Endodermal cell (in vitro differentiated cells): ENCODE measurements around the gene SERP2. TPM values are rescaled to one million over a fixed set of nuclear protein-coding genes. Genes with fewer than 3 reads are reported as not detected.

ENCODE experiments used
- DNase-seq: peaks from one replicate; pipeline ENCODE4 v3.0.0-alpha.2; 2017
- H3K27ac ChIP-seq: 2 replicates; pipeline ENCODE4 v1.5.1; 2013; ENCODE audit warnings: mild to moderate bottlenecking, low read depth, low read length, moderate library complexity
- H3K27me3 ChIP-seq: 2 replicates; pipeline ENCODE4 v1.6.1; 2013; ENCODE audit warnings: mild to moderate bottlenecking, low read length, moderate library complexity; ENCODE audit not compliant: insufficient read depth, control insufficient read depth, poor library complexity, severe bottlenecking
- H3K36me3 ChIP-seq: 2 replicates; pipeline ENCODE4 v1.7.0; 2013; ENCODE audit warnings: mild to moderate bottlenecking, low read length, moderate library complexity; ENCODE audit not compliant: control insufficient read depth, insufficient read depth
- H3K4me1 ChIP-seq: one replicate; pipeline ENCODE4 v1.7.0; 2013; ENCODE audit warnings: low read length; ENCODE audit not compliant: control insufficient read depth, insufficient read depth
- H3K4me3 ChIP-seq: 2 replicates; pipeline ENCODE4 v1.5.1; 2013; ENCODE audit warnings: mild to moderate bottlenecking, low read length, moderate library complexity
- H3K9ac ChIP-seq: 2 replicates; pipeline ENCODE4 v1.6.1; 2013; ENCODE audit warnings: mild to moderate bottlenecking, low read length, moderate library complexity; ENCODE audit not compliant: poor library complexity, severe bottlenecking; ENCODE audit errors: extremely low read depth
- H3K9me3 ChIP-seq: 2 replicates; pipeline ENCODE4 v1.6.1; 2013; ENCODE audit warnings: mild to moderate bottlenecking, low read length, moderate library complexity; ENCODE audit not compliant: control insufficient read depth
- H3K27ac Mint-ChIP-seq: 2 replicates; pipeline ENCODE4 v1.8.0; 2020; ENCODE audit warnings: mixed read lengths
- H3K27me3 Mint-ChIP-seq: 2 replicates; pipeline ENCODE4 v1.8.0; 2021; ENCODE audit warnings: mild to moderate bottlenecking, mixed read lengths; ENCODE audit not compliant: insufficient read depth
- H3K36me3 Mint-ChIP-seq: 2 replicates; pipeline ENCODE4 v1.8.0; 2020; ENCODE audit warnings: low read depth, mixed read lengths
- H3K4me1 Mint-ChIP-seq: 2 replicates; pipeline ENCODE4 v1.8.0; 2020; ENCODE audit warnings: mixed read lengths
- H3K4me3 Mint-ChIP-seq: 2 replicates; pipeline ENCODE4 v1.8.0; 2020; ENCODE audit warnings: mild to moderate bottlenecking, moderate library complexity, mixed read lengths
- H3K9me3 Mint-ChIP-seq: 2 replicates; pipeline ENCODE4 v1.8.0; 2020; ENCODE audit warnings: mild to moderate bottlenecking, mixed read lengths
- WGBS, 2 experiments: methylation state at CpG; one replicate each; pipeline versions ENCODE4 v1.1.5 to v1.1.7; 2013; ENCODE audit warnings: missing lambda C conversion rate in 2 of 2, mixed read lengths in 1 of 2; ENCODE audit not compliant: insufficient coverage in 1 of 2, insufficient read length in 1 of 2; 5-methylcytosine and 5-hydroxymethylcytosine counted together
- total RNA-seq, 2 donors: library from RNA; stranded (reverse); fragmentation: NEBNext Ultra II Directional in 1 of 2; extraction: Animal tissue kit (Norgen Biotek cat#: 25700) in 1 of 2; gene quantifications; 2 replicates in 1 of 2; 3 replicates in 1 of 2; pipeline ENCODE4 v1.2.1, GENCODE V29; 2021
- TF ChIP-seq, protein P1 (sequence below): fragments of 200-600 bp; sonication (generic); conservative IDR thresholded peaks from 2 replicates; pipeline ENCODE4 v1.5.0; 2021; ENCODE audit warnings: antibody characterized with exemption, mild to moderate bottlenecking

The SERP2 gene
- total RNA-seq, 2 donors from 2014 or later: 2.9 to 3.5 TPM

DNA sequence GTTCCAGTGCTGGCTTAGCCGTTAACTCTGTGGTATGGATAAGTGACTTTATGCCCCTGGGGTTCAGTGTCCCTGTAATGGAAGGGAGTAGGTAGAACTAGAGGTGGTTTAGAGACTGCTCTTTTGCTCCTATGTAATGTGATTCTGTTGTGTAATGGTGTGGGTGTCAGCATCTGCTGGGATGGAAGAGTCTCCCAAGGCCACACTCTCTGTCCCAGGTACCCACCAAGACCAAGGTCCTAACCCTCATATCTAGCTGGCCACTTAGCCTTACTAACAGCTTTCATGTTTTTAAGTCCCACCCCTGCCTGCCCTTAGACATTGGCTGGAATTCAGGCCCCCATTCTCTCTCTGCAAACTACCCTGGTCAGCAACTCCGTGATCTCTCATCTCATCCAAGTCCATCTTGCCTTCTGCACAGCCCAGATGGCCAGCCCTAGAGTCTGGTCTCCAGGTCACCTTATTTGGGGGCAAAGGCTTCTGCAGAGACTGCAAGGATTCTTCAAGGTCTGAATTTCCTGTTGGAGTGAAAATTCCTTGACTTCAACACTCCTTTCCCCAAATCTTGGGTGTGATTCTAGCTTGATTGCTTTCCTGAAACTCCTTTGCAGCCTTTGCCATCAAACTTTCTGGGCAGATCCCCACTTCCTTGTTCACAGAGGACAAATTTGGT lies 48.4 kb downstream of the SERP2 start:
- Histone ChIP-seq H3K27ac (no peak overlapping the region), H3K4me1 (no peaks in the 10 kb centered on the region), H3K36me3 (no peaks in the 10 kb centered on the region), H3K9me3 (no peaks in the 10 kb centered on the region), H3K27me3 (no peaks in the 10 kb centered on the region), H3K9ac (no peak overlapping the region), H3K4me3 (no peak overlapping the region)
- H3K4me3 Mint-ChIP-seq: no peak overlapping the region
- peak; percentile 29 for DNase-seq
- H3K9me3 Mint-ChIP-seq: no peaks in the 10 kb centered on the region
- peaks cover 15% of the 10 kb centered on the region for H3K4me1 Mint-ChIP-seq
- WGBS, 2 experiments: 94 to 100% methylated on average over 1 to 2 of the region's 2 CpGs
- TF ChIP-seq, protein P1, sequence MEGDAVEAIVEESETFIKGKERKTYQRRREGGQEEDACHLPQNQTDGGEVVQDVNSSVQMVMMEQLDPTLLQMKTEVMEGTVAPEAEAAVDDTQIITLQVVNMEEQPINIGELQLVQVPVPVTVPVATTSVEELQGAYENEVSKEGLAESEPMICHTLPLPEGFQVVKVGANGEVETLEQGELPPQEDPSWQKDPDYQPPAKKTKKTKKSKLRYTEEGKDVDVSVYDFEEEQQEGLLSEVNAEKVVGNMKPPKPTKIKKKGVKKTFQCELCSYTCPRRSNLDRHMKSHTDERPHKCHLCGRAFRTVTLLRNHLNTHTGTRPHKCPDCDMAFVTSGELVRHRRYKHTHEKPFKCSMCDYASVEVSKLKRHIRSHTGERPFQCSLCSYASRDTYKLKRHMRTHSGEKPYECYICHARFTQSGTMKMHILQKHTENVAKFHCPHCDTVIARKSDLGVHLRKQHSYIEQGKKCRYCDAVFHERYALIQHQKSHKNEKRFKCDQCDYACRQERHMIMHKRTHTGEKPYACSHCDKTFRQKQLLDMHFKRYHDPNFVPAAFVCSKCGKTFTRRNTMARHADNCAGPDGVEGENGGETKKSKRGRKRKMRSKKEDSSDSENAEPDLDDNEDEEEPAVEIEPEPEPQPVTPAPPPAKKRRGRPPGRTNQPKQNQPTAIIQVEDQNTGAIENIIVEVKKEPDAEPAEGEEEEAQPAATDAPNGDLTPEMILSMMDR: no peak
- no peaks in the 10 kb centered on the region for H3K36me3 Mint-ChIP-seq
- no peak overlapping the region for H3K27ac Mint-ChIP-seq
- peaks cover 14% of the 10 kb centered on the region for H3K27me3 Mint-ChIP-seq

DNA sequence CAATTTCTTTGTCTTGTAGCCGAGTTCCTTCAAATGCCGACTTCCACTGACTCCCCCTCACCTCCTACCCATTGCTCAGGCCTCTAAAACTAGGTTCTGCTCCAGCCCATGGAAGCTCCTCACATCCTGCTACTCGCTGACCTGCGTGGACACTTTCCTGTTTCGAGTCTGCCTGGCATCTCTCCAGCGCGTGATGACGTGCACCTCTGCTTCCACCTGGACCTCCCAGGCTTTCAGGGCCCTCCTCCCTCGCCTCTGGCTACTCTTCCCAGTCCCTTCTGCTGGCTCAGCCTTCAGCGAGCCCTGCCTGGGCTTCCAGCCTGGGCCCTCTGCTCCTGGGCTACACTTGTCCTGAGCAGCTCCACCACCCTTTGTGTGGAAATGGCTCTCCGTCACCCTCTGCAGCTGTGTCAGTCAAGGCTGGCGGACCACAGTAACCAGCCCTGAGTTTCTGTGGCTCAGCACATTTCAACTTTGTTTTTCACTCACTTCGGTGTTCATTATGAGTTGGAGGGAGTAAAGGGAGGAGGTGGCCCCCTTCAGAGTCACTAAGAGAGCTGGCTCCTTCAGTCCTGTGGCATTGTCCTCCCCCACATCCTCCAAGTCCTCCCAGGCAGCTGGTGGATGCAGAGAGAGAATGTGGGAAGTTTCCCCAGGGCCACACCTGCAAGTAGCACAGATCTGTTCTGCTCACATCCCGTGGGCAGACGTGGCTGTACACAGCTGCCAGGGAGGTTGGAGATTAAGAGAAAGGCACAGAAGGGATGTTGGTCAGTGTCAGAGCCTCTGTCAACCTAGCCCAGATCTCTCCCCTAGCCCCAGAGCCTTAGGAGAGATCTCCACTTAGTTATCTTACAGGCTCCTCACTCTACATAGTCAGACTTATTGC lies 49.4 kb downstream of the SERP2 start:
- H3K9ac ChIP-seq: no peak overlapping the region
- Mint-ChIP-seq H3K4me3 (no peak overlapping the region), H3K27me3 (peaks cover 14% of the 10 kb centered on the region), H3K4me1 (peaks cover 10% of the 10 kb centered on the region), H3K9me3 (peaks cover 6% of the 10 kb centered on the region), H3K36me3 (peaks cover 6% of the 10 kb centered on the region), H3K27ac (no peak overlapping the region)
- WGBS, 2 experiments: 90 to 94% methylated on average over 9 to 15 of the region's 15 CpGs
- H3K4me1 ChIP-seq: no peaks in the 10 kb centered on the region
- H3K27me3 ChIP-seq: no peaks in the 10 kb centered on the region
- no peaks in the 10 kb centered on the region for H3K9me3 ChIP-seq
- peak; percentile 42 for DNase-seq
- H3K4me3 ChIP-seq: no peak overlapping the region
- TF ChIP-seq, protein P1: no peak
- H3K36me3 ChIP-seq: no peaks in the 10 kb centered on the region
- no peak overlapping the region for H3K27ac ChIP-seq

DNA sequence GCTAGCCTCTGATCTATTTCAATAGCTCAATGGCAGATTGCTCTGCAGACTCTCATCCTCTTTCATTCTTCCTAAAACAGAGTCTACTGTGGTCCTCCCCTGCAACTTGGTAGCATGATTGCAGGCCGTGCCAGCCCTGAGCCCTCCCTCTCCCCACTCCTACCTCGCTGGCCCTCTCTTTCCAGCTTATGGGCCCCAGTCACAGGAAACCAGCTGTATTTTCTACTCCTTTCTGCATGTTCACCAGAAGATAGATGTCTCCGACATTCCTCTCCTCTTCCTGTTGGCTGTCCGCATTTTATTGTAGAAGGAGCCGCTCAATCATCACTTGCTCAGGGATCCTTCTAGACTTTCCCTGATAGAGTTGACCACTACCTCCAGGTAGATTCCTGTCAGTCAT lies 50.2 kb downstream of the SERP2 start:
- H3K9me3 Mint-ChIP-seq: peaks cover 6% of the 10 kb centered on the region
- Histone ChIP-seq H3K9ac (no peak overlapping the region), H3K4me1 (no peaks in the 10 kb centered on the region), H3K4me3 (no peak overlapping the region), H3K36me3 (no peaks in the 10 kb centered on the region), H3K27me3 (no peaks in the 10 kb centered on the region), H3K27ac (no peak overlapping the region), H3K9me3 (no peaks in the 10 kb centered on the region)
- peaks cover 10% of the 10 kb centered on the region for H3K4me1 Mint-ChIP-seq
- 98 to 100% methylated on average over 5 of the region's 5 CpGs for WGBS, 2 experiments
- peaks cover 14% of the 10 kb centered on the region for H3K27me3 Mint-ChIP-seq
- TF ChIP-seq, protein P1: no peak
- no peak overlapping the region for H3K27ac Mint-ChIP-seq
- peaks cover 6% of the 10 kb centered on the region for H3K36me3 Mint-ChIP-seq
- H3K4me3 Mint-ChIP-seq: no peak overlapping the region
- DNase-seq: peak; percentile 19
